Left ventricle myocardium inferior (tissue), 1 donor: ENCODE data around the gene MYO18B. TPM values are rescaled to one million over a fixed set of nuclear protein-coding genes. Genes with fewer than 3 reads are reported as not detected.

ENCODE experiments used
- DNase-seq: peaks from one replicate; pipeline ENCODE4 v3.0.0-alpha.2; 2020
- H3K27ac ChIP-seq: fragments of 200-600 bp; replicated peaks from 2 replicates; pipeline ENCODE4 v1.8.0; 2021
- H3K27me3 ChIP-seq: fragments of 200-600 bp; 2 replicates; pipeline ENCODE4 v1.8.0; 2021; ENCODE audit warnings: low read depth
- H3K36me3 ChIP-seq: fragments of 200-600 bp; 2 replicates; pipeline ENCODE4 v1.8.0; 2021
- H3K4me1 ChIP-seq: fragments of 200-600 bp; 2 replicates; pipeline ENCODE4 v1.8.0; 2021
- H3K4me3 ChIP-seq: fragments of 200-600 bp; 2 replicates; pipeline ENCODE4 v1.8.0; 2021; ENCODE audit warnings: mild to moderate bottlenecking, moderate library complexity
- H3K9me3 ChIP-seq: fragments of 200-600 bp; replicated peaks from 2 replicates; pipeline ENCODE4 v1.8.0; 2021
- CTCF ChIP-seq: fragments of 200-600 bp; IDR thresholded peaks from 2 replicates; pipeline ENCODE4 v1.8.0; 2021; ENCODE audit warnings: antibody characterized with exemption, mild to moderate bottlenecking, borderline replicate concordance
- intact Hi-C: fragments of 100-400 bp; cut with micrococcal nuclease; formaldehyde crosslinking; loops from one replicate; pipeline ENCODE4 v1.11.0; 2022
- total RNA-seq: library from RNA; stranded (reverse); fragmentation: NEBNext Ultra II Directional; extraction: Animal tissue kit (Norgen Biotek cat#: 25700); gene quantifications from one replicate; pipeline ENCODE4 v1.2.1, GENCODE V29; 2021
- donor health status: DM: no; HTN: yes; CAD: no; lungs with severe emphysema.

The MYO18B gene
- total RNA-seq, 1 donor from 2014 or later, result 163 TPM

GRCh38 chr22:25696763-25697162 is 45.2 kb upstream of the MYO18B start:
- Histone ChIP-seq H3K27me3 (no peaks in the 10 kb centered on the region), H3K27ac (no peak overlapping the region), H3K4me1 (peaks cover 24% of the 10 kb centered on the region), H3K9me3 (no peaks in the 10 kb centered on the region), H3K4me3 (no peak overlapping the region), H3K36me3 (no peaks in the 10 kb centered on the region)
- DNase-seq, result no peak
- intact Hi-C loops, result no loop called here
- TF ChIP-seq CTCF, result no peak

GRCh38 chr22:25697181-25697664 is 44.8 kb upstream of the MYO18B start:
- Histone ChIP-seq H3K4me1 (peaks cover 26% of the 10 kb centered on the region), H3K36me3 (no peaks in the 10 kb centered on the region), H3K27me3 (no peaks in the 10 kb centered on the region), H3K27ac (no peak overlapping the region), H3K4me3 (no peak overlapping the region), H3K9me3 (no peaks in the 10 kb centered on the region)
- intact Hi-C loops, result no loop called here
- TF ChIP-seq CTCF, result no peak
- DNase-seq, result no peak

GRCh38 chr22:25697978-25698377 is 44.0 kb upstream of the MYO18B start:
- H3K36me3 ChIP-seq, result no peaks in the 10 kb centered on the region
- H3K4me1 ChIP-seq, result peaks cover 19% of the 10 kb centered on the region
- intact Hi-C loops, result no loop called here
- no peaks in the 10 kb centered on the region for H3K27me3 ChIP-seq
- H3K27ac ChIP-seq, result no peak overlapping the region
- no peak for TF ChIP-seq CTCF
- H3K4me3 ChIP-seq, result no peak overlapping the region
- H3K9me3 ChIP-seq, result no peaks in the 10 kb centered on the region
- no peak for DNase-seq

- Histone ChIP-seq H3K4me3 (no peak overlapping the region), H3K27me3 (no peaks in the 10 kb centered on the region), H3K36me3 (no peaks in the 10 kb centered on the region), H3K9me3 (no peaks in the 10 kb centered on the region), H3K27ac (no peak overlapping the region), H3K4me1 (peaks cover 19% of the 10 kb centered on the region)
- intact Hi-C loops, result no loop called here
- DNase-seq, result no peak
- TF ChIP-seq CTCF, result no peak
Observed at GRCh38 chr22:25698461-25698860, 43.5 kb upstream of the MYO18B start.

- intact Hi-C loops, result no loop called here
Observed at GRCh38 chr22:25698978-25699377, 43.0 kb upstream of the MYO18B start.

More at GRCh38 chr22:25698978-25699377, 43.0 kb upstream of the MYO18B start:
- Histone ChIP-seq H3K27me3 (no peaks in the 10 kb centered on the region), H3K27ac (no peak overlapping the region), H3K4me1 (peaks cover 19% of the 10 kb centered on the region), H3K36me3 (no peaks in the 10 kb centered on the region), H3K4me3 (no peak overlapping the region), H3K9me3 (no peaks in the 10 kb centered on the region)
- no peak for DNase-seq
- no peak for TF ChIP-seq CTCF
